ENCODE data around the gene PDZRN4. TPM values are rescaled to one million over a fixed set of nuclear protein-coding genes. Genes with fewer than 3 reads are reported as not detected.

Gene PDZRN4
- total and polyA plus RNA-seq, 5 donors: 0.28 to 0.74 (median 0.48) TPM

DNA sequence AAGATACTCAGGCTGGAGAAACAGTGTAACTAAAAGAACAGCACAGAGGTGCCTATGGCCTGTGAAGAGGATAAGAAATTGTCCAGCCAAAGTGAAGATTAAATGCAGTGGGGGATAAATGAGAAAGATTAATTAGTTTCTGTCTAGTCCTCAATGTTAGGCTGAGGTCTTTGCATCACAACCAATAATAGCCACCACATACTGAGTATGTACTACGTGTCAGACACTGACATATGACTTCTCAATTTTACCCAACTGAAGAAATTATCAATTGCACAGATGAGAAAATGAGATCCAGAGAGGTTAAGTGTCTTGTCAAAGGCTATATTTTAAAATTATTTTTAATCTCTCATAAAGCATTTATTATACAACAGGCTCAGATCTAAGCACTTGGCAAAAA, 285.9 kb downstream of the PDZRN4 start:
- DNase-seq (no peak), ATAC-seq (no peak)
- intact Hi-C loops (cut with DNase I): no loop called here
- H3K27ac ChIP-seq (ENCODE audit: low read length): no peak overlapping the region
- 92% methylated on average over 1 of the region's 1 CpG for WGBS
- H3K9me3 ChIP-seq (ENCODE audit: control insufficient read depth, low read length): no peaks in the 10 kb centered on the region
- H3K4me1 ChIP-seq (ENCODE audit: control insufficient read depth, insufficient read depth, low read length): no peaks in the 10 kb centered on the region
- no peaks in the 10 kb centered on the region for H3K27me3 ChIP-seq (ENCODE audit: control insufficient read depth, insufficient read depth)
- H3K4me3 ChIP-seq (ENCODE audit: low read length): no peak overlapping the region

GRCh38 chr12:41476499-41477439, 288.6 kb downstream of the PDZRN4 start:
- no peak overlapping the region for H3K27ac ChIP-seq (ENCODE audit: low read length)
- DNase-seq (no peak), ATAC-seq (no peak)
- no peaks in the 10 kb centered on the region for H3K27me3 ChIP-seq (ENCODE audit: control insufficient read depth, insufficient read depth)
- no peak overlapping the region for H3K4me3 ChIP-seq (ENCODE audit: low read length)
- 48% methylated on average over 8 of the region's 8 CpGs for WGBS
- H3K4me1 ChIP-seq (ENCODE audit: control insufficient read depth, insufficient read depth, low read length): no peaks in the 10 kb centered on the region
- intact Hi-C loops (cut with DNase I): no loop called here
- no peaks in the 10 kb centered on the region for H3K9me3 ChIP-seq (ENCODE audit: control insufficient read depth, low read length)

DNA sequence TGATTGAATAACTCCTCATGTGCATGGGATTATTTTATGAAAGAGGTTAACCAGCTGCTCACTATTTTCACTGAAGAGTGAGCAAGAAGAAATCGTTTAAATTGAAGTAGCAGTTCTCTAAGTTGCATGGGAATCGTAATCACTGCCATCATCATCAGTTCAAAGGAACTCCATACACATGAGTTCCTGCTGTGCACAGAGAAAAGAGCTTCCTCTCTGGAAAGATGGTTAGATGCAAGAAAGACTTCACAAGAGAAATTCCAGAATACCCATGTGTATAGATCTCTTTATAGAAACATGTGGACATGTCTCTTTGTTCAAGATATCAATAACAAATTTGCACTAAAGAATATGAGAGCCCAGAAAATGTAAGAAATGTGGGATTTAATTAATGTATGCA, 291.3 kb downstream of the PDZRN4 start:
- Histone ChIP-seq H3K9me3 (ENCODE audit: control insufficient read depth, low read length) (no peaks in the 10 kb centered on the region), H3K27me3 (ENCODE audit: control insufficient read depth, insufficient read depth) (no peaks in the 10 kb centered on the region), H3K4me1 (ENCODE audit: control insufficient read depth, insufficient read depth, low read length) (no peaks in the 10 kb centered on the region), H3K4me3 (ENCODE audit: low read length) (no peak overlapping the region), H3K27ac (ENCODE audit: low read length) (no peak overlapping the region)
- no peak for DNase-seq
- 75% methylated on average over 2 of the region's 2 CpGs for WGBS
- intact Hi-C loops (cut with DNase I): no loop called here
- no peak for ATAC-seq

DNA sequence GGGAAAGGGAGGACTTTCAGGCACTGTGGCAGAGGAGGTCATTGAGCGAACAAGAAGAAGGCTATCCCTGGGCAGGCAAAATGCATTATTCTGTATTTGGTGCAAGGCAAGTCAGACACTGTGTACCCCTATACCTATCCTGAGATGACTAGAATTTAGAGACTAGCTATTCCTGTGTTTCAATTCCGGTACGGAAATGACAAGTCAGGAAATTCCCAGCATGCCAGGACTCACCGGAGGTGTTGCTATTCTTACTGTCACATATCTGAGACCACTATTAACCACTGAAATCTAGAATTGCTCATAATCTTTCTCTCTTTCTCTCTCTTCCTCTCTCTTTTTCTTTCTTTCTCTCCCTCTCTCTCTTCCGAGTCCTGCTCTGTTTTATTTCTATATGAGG, 297.1 kb downstream of the PDZRN4 start:
- intact Hi-C loops (cut with DNase I): no loop called here
- Histone ChIP-seq H3K9me3 (ENCODE audit: control insufficient read depth, low read length) (no peaks in the 10 kb centered on the region), H3K4me3 (ENCODE audit: low read length) (no peak overlapping the region), H3K4me1 (ENCODE audit: control insufficient read depth, insufficient read depth, low read length) (peaks cover 3% of the 10 kb centered on the region), H3K27ac (ENCODE audit: low read length) (no peak overlapping the region), H3K27me3 (ENCODE audit: control insufficient read depth, insufficient read depth) (no peaks in the 10 kb centered on the region)
- no peak for DNase-seq
- ATAC-seq: no peak
- 49% methylated on average over 5 of the region's 5 CpGs for WGBS

DNA sequence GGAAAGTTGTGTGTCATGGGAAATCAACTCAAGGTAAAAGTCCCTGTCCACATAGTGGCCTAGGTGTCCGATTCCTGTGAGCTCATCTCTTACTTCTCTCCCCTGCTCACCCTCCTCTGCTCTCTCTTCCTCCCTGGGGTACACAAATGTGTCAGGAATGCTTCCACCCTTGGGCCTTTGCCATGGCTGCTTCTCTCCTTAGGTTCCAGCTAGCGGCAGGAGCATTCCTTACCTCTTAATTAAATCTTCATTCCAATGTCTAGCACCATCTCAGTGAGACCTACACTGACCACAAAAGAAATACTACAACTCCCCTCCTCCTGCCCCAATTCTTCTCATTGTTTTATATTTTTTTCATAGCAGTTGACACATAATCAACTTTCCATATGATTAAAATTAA, 298.6 kb downstream of the PDZRN4 start:
- Histone ChIP-seq H3K9me3 (ENCODE audit: control insufficient read depth, low read length) (no peaks in the 10 kb centered on the region), H3K4me3 (ENCODE audit: low read length) (no peak overlapping the region), H3K27me3 (ENCODE audit: control insufficient read depth, insufficient read depth) (no peaks in the 10 kb centered on the region), H3K27ac (ENCODE audit: low read length) (no peak overlapping the region), H3K4me1 (ENCODE audit: control insufficient read depth, insufficient read depth, low read length) (peaks cover 3% of the 10 kb centered on the region)
- intact Hi-C loops (cut with DNase I): no loop called here
- ATAC-seq: no peak
- no peak for DNase-seq
- WGBS: 59% methylated on average over 2 of the region's 2 CpGs

DNA sequence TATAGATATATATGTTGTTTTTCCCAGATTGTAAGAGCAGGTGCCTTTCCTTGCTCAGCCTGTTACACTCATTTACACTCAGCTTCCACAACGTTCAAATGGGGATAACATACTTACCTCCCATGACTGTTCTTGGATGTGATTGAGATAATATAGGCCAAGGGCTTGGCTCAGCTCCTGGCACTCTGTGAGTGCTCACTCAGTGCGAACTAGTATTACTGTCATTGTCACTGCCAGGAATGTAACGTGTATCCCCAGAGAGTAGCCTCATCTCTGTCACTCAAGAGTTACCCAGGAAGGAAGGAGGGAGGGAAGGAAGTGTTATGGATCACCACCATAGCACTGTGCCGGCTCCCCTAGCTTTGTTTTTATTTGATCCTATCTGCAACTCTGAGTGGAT, 307.9 kb downstream of the PDZRN4 start:
- Histone ChIP-seq H3K4me3 (ENCODE audit: low read length) (no peak overlapping the region), H3K4me1 (ENCODE audit: control insufficient read depth, insufficient read depth, low read length) (no peaks in the 10 kb centered on the region), H3K27me3 (ENCODE audit: control insufficient read depth, insufficient read depth) (no peaks in the 10 kb centered on the region), H3K9me3 (ENCODE audit: control insufficient read depth, low read length) (no peaks in the 10 kb centered on the region), H3K27ac (ENCODE audit: low read length) (no peak overlapping the region)
- intact Hi-C loops (cut with DNase I): no loop called here
- 53% methylated on average over 4 of the region's 4 CpGs for WGBS
- ATAC-seq (no peak), DNase-seq (no peak)

DNA sequence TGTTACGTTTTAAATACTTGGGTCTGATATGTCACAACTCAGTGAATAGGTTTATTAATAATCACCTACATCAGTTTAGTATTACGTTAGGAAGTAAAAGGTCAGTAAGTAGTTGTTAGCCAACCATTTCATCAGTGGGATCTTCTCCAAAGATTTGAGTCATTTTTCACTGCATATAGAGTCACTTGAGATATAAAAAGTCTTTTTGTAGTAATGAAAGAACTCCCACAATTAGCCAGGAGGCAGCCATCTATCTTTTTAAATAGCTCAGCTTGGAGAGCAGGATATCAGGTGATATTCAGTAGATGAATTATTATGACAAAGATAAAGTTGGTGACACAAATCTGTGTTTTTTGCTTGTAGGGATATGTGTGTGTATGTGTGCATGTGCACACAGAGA, 309.3 kb downstream of the PDZRN4 start:
- intact Hi-C loops (cut with DNase I): no loop called here
- WGBS: 71% methylated on average over 2 of the region's 2 CpGs
- ATAC-seq (no peak), DNase-seq (no peak)
- Histone ChIP-seq H3K9me3 (ENCODE audit: control insufficient read depth, low read length) (no peaks in the 10 kb centered on the region), H3K27me3 (ENCODE audit: control insufficient read depth, insufficient read depth) (no peaks in the 10 kb centered on the region), H3K27ac (ENCODE audit: low read length) (no peak overlapping the region), H3K4me3 (ENCODE audit: low read length) (no peak overlapping the region), H3K4me1 (ENCODE audit: control insufficient read depth, insufficient read depth, low read length) (no peaks in the 10 kb centered on the region)

DNA sequence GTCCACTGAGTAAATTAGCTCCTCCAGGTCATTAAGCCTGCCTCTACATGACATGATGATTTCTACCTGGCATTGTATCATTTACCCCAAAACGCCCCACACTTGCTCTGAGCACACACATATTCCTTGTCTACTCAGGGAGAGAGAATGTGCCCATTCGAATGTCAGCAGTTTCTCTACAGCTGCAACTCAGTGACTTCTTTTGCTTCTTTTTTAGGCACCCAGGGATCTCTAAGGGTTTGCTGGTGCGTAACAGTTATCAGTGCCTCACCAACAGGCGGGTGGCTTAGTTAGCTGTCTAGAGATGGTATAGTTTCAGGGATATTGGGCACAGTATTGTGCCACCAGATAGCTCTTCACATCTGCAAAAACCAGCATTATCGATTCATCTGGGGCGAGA, 316.9 kb downstream of the PDZRN4 start:
- ATAC-seq (no peak), DNase-seq (no peak)
- no peak overlapping the region for H3K27ac ChIP-seq (ENCODE audit: low read length)
- no peak overlapping the region for H3K4me3 ChIP-seq (ENCODE audit: low read length)
- 92% methylated on average over 6 of the region's 6 CpGs for WGBS
- H3K9me3 ChIP-seq (ENCODE audit: control insufficient read depth, low read length): no peaks in the 10 kb centered on the region
- no peaks in the 10 kb centered on the region for H3K4me1 ChIP-seq (ENCODE audit: control insufficient read depth, insufficient read depth, low read length)
- no peaks in the 10 kb centered on the region for H3K27me3 ChIP-seq (ENCODE audit: control insufficient read depth, insufficient read depth)
- intact Hi-C loops (cut with DNase I): no loop called here

DNA sequence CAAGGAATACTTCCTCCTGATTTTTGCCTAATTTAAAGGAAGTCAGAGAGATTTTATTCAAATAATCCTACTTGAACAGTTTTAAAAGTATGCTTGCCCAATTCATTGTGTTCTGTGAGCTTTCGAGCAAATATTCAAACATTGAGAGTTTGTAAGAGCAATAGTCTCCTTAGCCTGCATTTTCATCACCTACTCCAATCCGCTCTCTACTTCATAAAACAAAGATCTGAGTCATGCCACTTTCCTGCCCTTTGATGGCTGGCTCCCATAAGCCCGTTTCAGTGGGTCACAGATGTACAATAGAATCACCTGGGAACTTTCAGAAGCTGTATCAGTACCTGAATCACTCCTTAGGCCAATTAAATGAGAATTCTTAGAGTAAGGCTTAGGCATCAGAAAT, 319.2 kb downstream of the PDZRN4 start:
- intact Hi-C loops (cut with DNase I): no loop called here
- ATAC-seq (no peak), DNase-seq (no peak)
- no peak overlapping the region for H3K4me3 ChIP-seq (ENCODE audit: low read length)
- H3K4me1 ChIP-seq (ENCODE audit: control insufficient read depth, insufficient read depth, low read length): no peaks in the 10 kb centered on the region
- H3K27ac ChIP-seq (ENCODE audit: low read length): no peak overlapping the region
- 83% methylated on average over 3 of the region's 3 CpGs for WGBS
- H3K9me3 ChIP-seq (ENCODE audit: control insufficient read depth, low read length): no peaks in the 10 kb centered on the region
- H3K27me3 ChIP-seq (ENCODE audit: control insufficient read depth, insufficient read depth): no peaks in the 10 kb centered on the region

DNA sequence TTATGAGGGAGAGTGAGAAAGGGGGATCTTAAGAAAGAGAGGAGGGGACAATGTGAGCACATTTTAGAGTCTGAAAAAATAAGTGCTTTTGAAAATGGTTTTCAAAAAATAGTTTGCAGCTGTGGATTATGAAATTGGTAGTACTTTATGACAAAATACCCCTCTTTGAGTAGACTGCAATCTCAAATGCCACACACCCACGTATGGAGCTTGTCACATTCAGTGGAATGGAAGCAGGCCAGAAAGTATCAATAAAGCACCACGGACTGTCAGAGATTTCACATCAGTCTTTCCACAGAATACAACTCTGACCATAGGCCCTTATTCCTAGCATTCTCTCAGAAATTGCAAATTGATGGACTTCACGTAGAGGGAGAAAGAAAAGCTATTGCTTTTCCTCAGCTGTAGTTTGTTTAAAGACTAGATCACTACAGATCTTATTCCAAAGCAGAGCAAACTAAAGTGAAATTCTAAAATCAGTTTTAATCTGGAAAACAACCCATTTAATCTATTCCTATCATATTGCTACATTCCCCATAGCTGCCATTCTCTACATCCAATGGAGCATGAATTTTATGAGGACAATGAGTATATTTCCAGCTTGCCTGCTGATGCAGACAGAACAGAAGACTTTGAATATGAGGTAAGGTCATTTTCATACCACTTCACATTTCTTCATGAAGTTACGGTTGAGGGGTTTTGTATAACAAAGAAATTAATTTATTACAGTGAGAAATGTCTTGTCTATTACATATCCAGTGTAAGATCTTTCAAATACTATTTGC, 321.3 kb downstream of the PDZRN4 start:
- intact Hi-C loops (cut with DNase I): no loop called here
- no peaks in the 10 kb centered on the region for H3K4me1 ChIP-seq (ENCODE audit: control insufficient read depth, insufficient read depth, low read length)
- DNase-seq (no peak), ATAC-seq (no peak)
- H3K4me3 ChIP-seq (ENCODE audit: low read length): no peak overlapping the region
- H3K9me3 ChIP-seq (ENCODE audit: control insufficient read depth, low read length): no peaks in the 10 kb centered on the region
- no peaks in the 10 kb centered on the region for H3K27me3 ChIP-seq (ENCODE audit: control insufficient read depth, insufficient read depth)
- 71% methylated on average over 4 of the region's 4 CpGs for WGBS
- no peak overlapping the region for H3K27ac ChIP-seq (ENCODE audit: low read length)

GRCh38 chr12:41510470-41510869, 322.4 kb downstream of the PDZRN4 start:
- no peak for ATAC-seq
- Histone ChIP-seq H3K27me3 (ENCODE audit: control insufficient read depth, insufficient read depth) (no peaks in the 10 kb centered on the region), H3K4me1 (ENCODE audit: control insufficient read depth, insufficient read depth, low read length) (no peaks in the 10 kb centered on the region), H3K4me3 (ENCODE audit: low read length) (no peak overlapping the region), H3K27ac (ENCODE audit: low read length) (no peak overlapping the region), H3K9me3 (ENCODE audit: control insufficient read depth, low read length) (no peaks in the 10 kb centered on the region)
- no peak for DNase-seq
- WGBS: 63% methylated on average over 2 of the region's 2 CpGs
- intact Hi-C loops (cut with DNase I): no loop called here
